HepG2 (cell line): Measurements from ENCODE around the gene ALG3. TPM values are rescaled to one million over a fixed set of nuclear protein-coding genes. Genes with fewer than 3 reads are reported as not detected.

ENCODE experiments used
- ARID2 ChIP-seq: sonication (generic); formaldehyde crosslinking; IDR thresholded peaks from 2 replicates; pipeline ENCODE4 v1.8.1; 2022; ENCODE audit warnings: mild to moderate bottlenecking, missing genetic modification reagents, borderline replicate concordance
- ATAD3A ChIP-seq: sonication (generic); formaldehyde crosslinking; IDR thresholded peaks from 2 replicates; pipeline ENCODE4 v1.4.0; 2020; ENCODE audit warnings: missing genetic modification reagents
- CBX1 ChIP-seq: IDR thresholded peaks from one replicate; pipeline ENCODE4 v1.6.1; 2016; ENCODE audit warnings: antibody characterized with exemption, low read depth
- ELF1 ChIP-seq: sonication (generic); formaldehyde crosslinking; IDR thresholded peaks from 2 replicates; pipeline ENCODE4 v1.4.0; 2020; ENCODE audit warnings: missing genetic modification reagents
- FOSL1 ChIP-seq: sonication (generic); formaldehyde crosslinking; IDR thresholded peaks from 2 replicates; pipeline ENCODE4 v1.9.0; 2021; ENCODE audit warnings: missing genetic modification reagents, borderline replicate concordance
- HNRNPUL1 ChIP-seq: fragments of 200-400 bp; formaldehyde crosslinking; IDR thresholded peaks from 2 replicates; pipeline ENCODE4 v1.6.1; 2017; ENCODE audit warnings: low read depth, mild to moderate bottlenecking, low read length, moderate library complexity
- ISL2 ChIP-seq: sonication (generic); formaldehyde crosslinking; IDR thresholded peaks from 2 replicates; pipeline ENCODE4 v1.5.0; 2020; ENCODE audit warnings: missing genetic modification reagents
- NR2F1 ChIP-seq, 2 experiments: fragments of 450-650 bp in 1 of 2; formaldehyde crosslinking in 1 of 2; IDR thresholded peaks; 2 replicates each; pipeline versions ENCODE4 v1.5.0 to v1.6.1; 2016 to 2020; ENCODE audit warnings: mild to moderate bottlenecking in 1 of 2, missing compliant biosample characterization in 1 of 2, missing genetic modification reagents in 1 of 2, moderate library complexity in 1 of 2
- PCBP2 ChIP-seq: fragments of 200-400 bp; formaldehyde crosslinking; optimal IDR thresholded peaks from 2 replicates; pipeline ENCODE3; 2018; ENCODE audit warnings: low read length, low read depth; ENCODE audit not compliant: poor library complexity, severe bottlenecking
- PLRG1 ChIP-seq: fragments of 450-650 bp; conservative IDR thresholded peaks from 2 replicates; pipeline ENCODE4 v1.6.1; 2016
- POLR2A ChIP-seq, 2 experiments: IDR thresholded peaks; 2 replicates each; pipeline ENCODE4 v1.6.1; 2011; ENCODE audit warnings: low read depth in 2 of 2, low read length in 2 of 2, mild to moderate bottlenecking in 1 of 2, moderate library complexity in 1 of 2; ENCODE audit not compliant: insufficient read depth in 1 of 2
- RCOR2 ChIP-seq: IDR thresholded peaks from 2 replicates; pipeline ENCODE4 v1.6.1; 2016; ENCODE audit warnings: missing biosample characterization, missing genetic modification reagents
- SIN3B ChIP-seq: fragments of 150-350 bp; IDR thresholded peaks from 2 replicates; pipeline ENCODE4 v1.6.1; 2014; ENCODE audit warnings: low read length
- SOX13 ChIP-seq, 3 experiments: fragments of 450-650 bp in 1 of 3; sonication (generic) in 1 of 3; formaldehyde crosslinking in 1 of 3; IDR thresholded peaks in 2 of 3; conservative IDR thresholded peaks in 1 of 3; 2 replicates each; pipeline versions ENCODE4 v1.5.0 to v1.6.1; 2016 to 2020; ENCODE audit warnings: antibody characterized with exemption in 1 of 3, mild to moderate bottlenecking in 1 of 3, missing compliant biosample characterization in 1 of 3, missing genetic modification reagents in 1 of 3, moderate library complexity in 1 of 3
- SP2 ChIP-seq: sonication (generic); formaldehyde crosslinking; IDR thresholded peaks from 2 replicates; pipeline ENCODE4 v1.5.1; 2020; ENCODE audit warnings: mild to moderate bottlenecking, missing genetic modification reagents
- YEATS2 ChIP-seq: sonication (generic); formaldehyde crosslinking; IDR thresholded peaks from 2 replicates; pipeline ENCODE4 v1.4.0; 2020; ENCODE audit warnings: missing genetic modification reagents, borderline replicate concordance
- ZBTB1 ChIP-seq: sonication (generic); formaldehyde crosslinking; IDR thresholded peaks from 2 replicates; pipeline ENCODE4 v1.4.0; 2020; ENCODE audit warnings: missing genetic modification reagents, borderline replicate concordance
- ZFY ChIP-seq: sonication (generic); formaldehyde crosslinking; IDR thresholded peaks from 2 replicates; pipeline ENCODE4 v1.4.0; 2020; ENCODE audit warnings: missing genetic modification reagents
- ZNF282 ChIP-seq: fragments of 450-650 bp; IDR thresholded peaks from 2 replicates; pipeline ENCODE4 v1.6.1; 2018; ENCODE audit not compliant: partially characterized antibody
- ZNF343 ChIP-seq: sonication (generic); formaldehyde crosslinking; IDR thresholded peaks from 2 replicates; pipeline ENCODE4 v1.4.0; 2020; ENCODE audit warnings: mild to moderate bottlenecking, missing genetic modification reagents
- ZNF598 ChIP-seq: sonication (generic); formaldehyde crosslinking; IDR thresholded peaks from 2 replicates; pipeline ENCODE4 v1.5.1; 2020; ENCODE audit warnings: mild to moderate bottlenecking, missing genetic modification reagents, borderline replicate concordance
- ZNF713 ChIP-seq: sonication (generic); formaldehyde crosslinking; IDR thresholded peaks from 2 replicates; pipeline ENCODE4 v1.4.0; 2020; ENCODE audit warnings: mild to moderate bottlenecking, missing genetic modification reagents
- ZNF839 ChIP-seq: sonication (generic); formaldehyde crosslinking; IDR thresholded peaks from 2 replicates; pipeline ENCODE4 v1.4.0; 2020; ENCODE audit warnings: missing genetic modification reagents, mild to moderate bottlenecking, borderline replicate concordance
- ZSCAN29 ChIP-seq: sonication (generic); formaldehyde crosslinking; conservative IDR thresholded peaks from 2 replicates; pipeline ENCODE4 v1.4.0; 2020; ENCODE audit warnings: mild to moderate bottlenecking, missing genetic modification reagents
- polyA plus RNA-seq, 8 experiments: library from polyadenylated mRNA; depleted of rRNA in 3 of 8; stranded (reverse) in 7 of 8; unstranded in 1 of 8; fragments of >200 nt; fragmentation: Illumina TruSeq in 4 of 8; extraction: Trizol in 4 of 8; gene quantifications; 2 replicates each; pipeline versions ENCODE4 v1.2.1 to v1.2.3, GENCODE V29; 2011 to 2016; ENCODE audit warnings: low read depth in 4 of 8, missing spikeins in 1 of 8, mixed read lengths in 1 of 8; ENCODE audit not compliant: insufficient read depth in 1 of 8
- total RNA-seq, 5 experiments: library from RNA; depleted of rRNA; stranded (reverse); fragments of >200 nt; fragmentation: Illumina TruSeq; extraction: Trizol; gene quantifications; 2 replicates each; pipeline ENCODE4 v1.2.3, GENCODE V29; 2016; ENCODE audit warnings: low read depth in 1 of 5
- TF ChIP-seq, protein P1 (sequence below), 2 experiments: sonication (generic) in 1 of 2; formaldehyde crosslinking in 1 of 2; IDR thresholded peaks; 2 replicates each; pipeline versions ENCODE4 v1.4.0 to v1.6.1; 2016 to 2020; ENCODE audit warnings: borderline replicate concordance in 1 of 2, low read depth in 1 of 2, mild to moderate bottlenecking in 1 of 2, missing genetic modification reagents in 1 of 2
- TF ChIP-seq, protein P2 (sequence below): sonication (generic); formaldehyde crosslinking; IDR thresholded peaks from 2 replicates; pipeline ENCODE4 v1.4.0; 2020; ENCODE audit warnings: missing genetic modification reagents, low read depth, mild to moderate bottlenecking, borderline replicate concordance

The ALG3 gene
- total and polyA plus RNA-seq, 2 of the 13 experiments (the other 11 are each of a cell fraction or from before 2014, with no cell fraction given) = 46.6 to 57.1 TPM

DNA sequence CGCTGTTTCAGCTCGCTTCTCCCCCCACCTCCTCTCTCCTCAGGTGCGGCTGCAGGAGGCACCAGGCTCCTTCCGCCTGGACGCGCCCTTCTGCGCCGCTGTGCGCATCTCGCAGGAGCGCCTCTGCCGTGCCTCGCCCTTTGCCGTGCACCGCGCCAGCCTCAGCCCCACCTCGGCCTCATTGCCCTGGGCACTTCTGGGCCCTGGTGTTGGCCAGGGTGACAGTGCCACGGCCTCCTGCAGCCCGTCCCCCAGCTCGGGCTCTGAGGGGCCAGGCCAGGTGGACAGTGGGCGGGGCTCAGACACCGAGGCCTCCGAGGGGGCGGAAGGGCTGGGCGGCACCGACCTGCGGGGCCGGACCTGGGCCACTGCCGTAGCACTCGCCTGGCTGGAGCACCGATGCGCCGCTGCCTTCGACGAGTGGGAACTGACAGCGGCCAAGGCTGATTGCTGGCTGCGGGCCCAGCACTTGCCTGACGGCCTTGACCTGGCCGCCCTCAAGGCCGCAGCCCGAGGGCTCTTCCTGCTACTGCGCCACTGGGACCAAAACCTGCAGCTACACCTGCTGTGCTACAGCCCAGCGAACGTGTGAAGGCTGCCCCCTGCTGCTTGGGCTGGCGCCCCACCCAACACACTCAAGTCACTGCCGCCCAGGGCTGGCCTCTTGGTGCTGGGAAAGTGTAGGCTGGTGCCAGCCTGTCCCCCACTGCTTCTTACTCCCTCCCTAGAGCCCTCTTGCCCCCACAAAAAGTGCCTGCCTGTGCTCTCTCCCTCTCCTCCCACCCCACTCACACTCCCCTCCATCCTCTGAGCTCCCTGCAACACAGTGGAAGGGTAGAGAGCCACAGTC, 7.1 kb downstream of the ALG3 start (continued):
- TF ChIP-seq ZSCAN29 (no peak; the same call in none of the 2 replicates), SIN3B (no peak), CBX1 (no peak), PCBP2 (no peak), ZNF343 (CRISPR knock-in tag) (peak; percentile 96), SP2 (CRISPR knock-in tag) (no peak), SOX13 (IDR thresholded peaks at IDR 0.05) (no peak), SOX13 (CRISPR knock-in tag; conservative IDR thresholded peaks at IDR 0.05 in 1 of 2, IDR thresholded peaks at IDR 0.05 in 1 of 2) (peak in 1 of 2 experiments; percentile 69; a peak in 2 of 4 replicates), HNRNPUL1 (no peak), ZNF282 (no peak), ZFY (peak; percentile 89), ELF1 (CRISPR knock-in tag) (peak; percentile 90), FOSL1 (CRISPR knock-in tag) (peak; percentile 20; the same call in 1 of the 2 replicates), ZNF713 (CRISPR knock-in tag) (peak; percentile 63; the same call in 1 of the 2 replicates), ATAD3A (CRISPR knock-in tag) (no peak), PLRG1 (no peak), ZBTB1 (no peak), RCOR2 (CRISPR knock-in tag) (no peak; the same call in 1 of the 2 replicates), YEATS2 (CRISPR knock-in tag) (peak; percentile 79; the same call in 1 of the 2 replicates), ZNF598 (no peak), ZNF839 (CRISPR knock-in tag) (peak; percentile 85; the same call in 1 of the 2 replicates), NR2F1 (CRISPR knock-in tag; IDR thresholded peaks at IDR 0.05) (peak; percentile 98 to 99), ARID2 (CRISPR knock-in tag) (peak; percentile 42; the same call in 1 of the 2 replicates), ISL2 (peak; percentile 88), POLR2A (IDR thresholded peaks at IDR 0.05; ENCODE audit: insufficient read depth in 1 of 2, low read depth in 2 of 2, low read length in 2 of 2) (no peak)
- TF ChIP-seq, protein P1, sequence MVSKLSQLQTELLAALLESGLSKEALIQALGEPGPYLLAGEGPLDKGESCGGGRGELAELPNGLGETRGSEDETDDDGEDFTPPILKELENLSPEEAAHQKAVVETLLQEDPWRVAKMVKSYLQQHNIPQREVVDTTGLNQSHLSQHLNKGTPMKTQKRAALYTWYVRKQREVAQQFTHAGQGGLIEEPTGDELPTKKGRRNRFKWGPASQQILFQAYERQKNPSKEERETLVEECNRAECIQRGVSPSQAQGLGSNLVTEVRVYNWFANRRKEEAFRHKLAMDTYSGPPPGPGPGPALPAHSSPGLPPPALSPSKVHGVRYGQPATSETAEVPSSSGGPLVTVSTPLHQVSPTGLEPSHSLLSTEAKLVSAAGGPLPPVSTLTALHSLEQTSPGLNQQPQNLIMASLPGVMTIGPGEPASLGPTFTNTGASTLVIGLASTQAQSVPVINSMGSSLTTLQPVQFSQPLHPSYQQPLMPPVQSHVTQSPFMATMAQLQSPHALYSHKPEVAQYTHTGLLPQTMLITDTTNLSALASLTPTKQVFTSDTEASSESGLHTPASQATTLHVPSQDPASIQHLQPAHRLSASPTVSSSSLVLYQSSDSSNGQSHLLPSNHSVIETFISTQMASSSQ (IDR thresholded peaks at IDR 0.05; ENCODE audit: low read depth) = no peak
- TF ChIP-seq, protein P1 (CRISPR knock-in tag; IDR thresholded peaks at IDR 0.05; ENCODE audit: borderline replicate concordance) = peak; percentile 90
- TF ChIP-seq, protein P2, sequence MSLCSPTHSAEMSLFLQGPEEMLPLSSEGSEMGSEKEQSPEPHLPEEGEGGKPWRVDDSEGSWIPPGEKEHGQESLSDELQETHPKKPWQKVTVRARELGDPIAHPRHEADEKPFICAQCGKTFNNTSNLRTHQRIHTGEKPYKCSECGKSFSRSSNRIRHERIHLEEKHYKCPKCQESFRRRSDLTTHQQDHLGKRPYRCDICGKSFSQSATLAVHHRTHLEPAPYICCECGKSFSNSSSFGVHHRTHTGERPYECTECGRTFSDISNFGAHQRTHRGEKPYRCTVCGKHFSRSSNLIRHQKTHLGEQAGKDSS (CRISPR knock-in tag) = peak; percentile 95
